HCT116 (cell line): ENCODE results near the gene ARF1.

Experiments
- CEBPB ChIP-seq: IDR thresholded peaks from 2 replicates; pipeline ENCODE4 v1.6.1; 2012; ENCODE audit warnings: low read depth
- ELF1 ChIP-seq: IDR thresholded peaks from 2 replicates; pipeline ENCODE4 v1.6.1; 2012; ENCODE audit warnings: low read depth, borderline replicate concordance
- EZH2 ChIP-seq: fragments of 200-600 bp; sonication (generic); IDR thresholded peaks from 2 replicates; pipeline ENCODE4 v1.6.1; 2017; ENCODE audit warnings: antibody characterized with exemption, mixed run types
- FOSL1 ChIP-seq: IDR thresholded peaks from 2 replicates; pipeline ENCODE4 v1.6.1; 2012; ENCODE audit warnings: low read depth
- POLR2A ChIP-seq: IDR thresholded peaks from 2 replicates; pipeline ENCODE4 v1.7.0; 2011; ENCODE audit warnings: borderline replicate concordance; ENCODE audit not compliant: insufficient read depth, insufficient read length; ENCODE audit errors: extremely low read depth
- POLR2AphosphoS5 ChIP-seq: IDR thresholded peaks from 2 replicates; pipeline ENCODE4 v1.6.1; 2011; ENCODE audit warnings: mild to moderate bottlenecking, low read depth, low read length, moderate library complexity
- RAD21 ChIP-seq: IDR thresholded peaks from 2 replicates; pipeline ENCODE4 v1.6.1; 2012; ENCODE audit warnings: low read depth, mild to moderate bottlenecking
- TF ChIP-seq, protein P1 (sequence below), 3 experiments: fragments of 200-600 bp in 1 of 3; sonication (generic) in 1 of 3; IDR thresholded peaks in 2 of 3; conservative IDR thresholded peaks in 1 of 3; 2 replicates each; pipeline ENCODE4 v1.5.1; 2012 to 2017; ENCODE audit warnings: low read depth in 2 of 3, low read length in 2 of 3, antibody characterized with exemption in 1 of 3, borderline replicate concordance in 1 of 3, control low read depth in 1 of 3, mild to moderate bottlenecking in 1 of 3, mixed read lengths in 1 of 3, mixed run types in 1 of 3, moderate library complexity in 1 of 3; ENCODE audit not compliant: insufficient read depth in 1 of 3
- TF ChIP-seq, protein P2 (sequence below): IDR thresholded peaks from 2 replicates; pipeline ENCODE4 v1.6.1; 2012
- TF ChIP-seq, protein P3 (sequence below): IDR thresholded peaks from 2 replicates; pipeline ENCODE4 v1.6.1; 2012; ENCODE audit warnings: low read depth
- TF ChIP-seq, protein P4 (sequence below): IDR thresholded peaks from 2 replicates; pipeline ENCODE4 v1.6.1; 2012
- TF ChIP-seq, protein P5 (sequence below): IDR thresholded peaks from 2 replicates; pipeline ENCODE4 v1.6.1; 2011; ENCODE audit warnings: mild to moderate bottlenecking, low read length, moderate library complexity; ENCODE audit not compliant: insufficient replicate concordance; ENCODE audit errors: extremely low read depth

DNA sequence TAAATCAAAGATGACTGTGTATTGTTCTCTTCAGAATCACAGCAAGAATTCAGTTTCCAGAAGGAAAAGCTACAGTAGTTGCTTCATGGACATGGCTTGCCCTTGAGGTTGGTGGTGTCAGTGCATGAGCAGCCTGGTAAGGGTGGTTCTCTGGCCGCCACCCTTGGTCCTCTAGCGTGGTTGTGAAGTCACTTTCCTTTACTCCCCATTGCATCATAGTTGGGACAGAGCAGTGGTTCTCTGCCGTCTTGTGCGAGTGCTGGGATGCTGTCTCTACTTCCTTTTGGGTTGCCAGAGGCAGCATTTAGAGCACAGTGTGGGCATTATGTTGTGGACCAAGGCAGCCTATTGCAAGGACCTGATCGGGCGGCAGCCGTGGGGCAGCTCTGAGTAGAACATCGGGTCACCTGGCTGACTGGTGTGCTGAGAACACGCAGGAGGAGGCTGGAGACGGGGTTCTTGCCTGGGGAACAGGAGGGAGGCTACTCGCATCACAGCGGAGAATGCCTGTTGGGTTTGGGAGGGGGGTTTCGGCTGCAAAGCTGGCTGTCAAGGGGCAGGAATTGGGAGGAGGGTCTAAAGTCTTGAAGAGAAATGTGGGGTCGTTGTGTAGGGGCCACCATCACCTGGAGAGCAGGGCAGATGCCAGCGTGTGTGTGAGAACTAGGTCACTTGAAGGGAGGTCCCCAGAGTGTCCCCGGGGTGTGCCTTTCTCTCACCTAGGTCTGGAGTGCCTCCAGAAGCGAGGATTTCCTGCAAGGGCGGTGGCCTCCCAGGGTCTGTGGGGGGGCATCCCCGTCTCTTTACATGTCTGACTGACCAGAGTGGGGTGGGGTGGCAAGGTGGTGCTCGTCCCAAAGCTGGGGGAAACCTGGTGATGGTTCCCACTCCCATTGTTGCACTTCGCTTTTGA is 6.3 kb downstream of the ARF1 start:
- TF ChIP-seq RAD21 (no peak), EZH2 (no peak), POLR2A (no peak), CEBPB (no peak; the same call in 1 of the 2 replicates), POLR2AphosphoS5 (0 out of 2 replicates have a peak, but pooled peaks have one; percentile 26), ELF1 (no peak), FOSL1 (no peak)
- TF ChIP-seq, protein P1, sequence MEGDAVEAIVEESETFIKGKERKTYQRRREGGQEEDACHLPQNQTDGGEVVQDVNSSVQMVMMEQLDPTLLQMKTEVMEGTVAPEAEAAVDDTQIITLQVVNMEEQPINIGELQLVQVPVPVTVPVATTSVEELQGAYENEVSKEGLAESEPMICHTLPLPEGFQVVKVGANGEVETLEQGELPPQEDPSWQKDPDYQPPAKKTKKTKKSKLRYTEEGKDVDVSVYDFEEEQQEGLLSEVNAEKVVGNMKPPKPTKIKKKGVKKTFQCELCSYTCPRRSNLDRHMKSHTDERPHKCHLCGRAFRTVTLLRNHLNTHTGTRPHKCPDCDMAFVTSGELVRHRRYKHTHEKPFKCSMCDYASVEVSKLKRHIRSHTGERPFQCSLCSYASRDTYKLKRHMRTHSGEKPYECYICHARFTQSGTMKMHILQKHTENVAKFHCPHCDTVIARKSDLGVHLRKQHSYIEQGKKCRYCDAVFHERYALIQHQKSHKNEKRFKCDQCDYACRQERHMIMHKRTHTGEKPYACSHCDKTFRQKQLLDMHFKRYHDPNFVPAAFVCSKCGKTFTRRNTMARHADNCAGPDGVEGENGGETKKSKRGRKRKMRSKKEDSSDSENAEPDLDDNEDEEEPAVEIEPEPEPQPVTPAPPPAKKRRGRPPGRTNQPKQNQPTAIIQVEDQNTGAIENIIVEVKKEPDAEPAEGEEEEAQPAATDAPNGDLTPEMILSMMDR (IDR thresholded peaks at IDR 0.05 in 2 of 3, conservative IDR thresholded peaks at IDR 0.05 in 1 of 3; ENCODE audit: borderline replicate concordance in 1 of 3, insufficient read depth in 1 of 3, low read depth in 2 of 3, low read length in 2 of 3), result no peak
- TF ChIP-seq, protein P2, sequence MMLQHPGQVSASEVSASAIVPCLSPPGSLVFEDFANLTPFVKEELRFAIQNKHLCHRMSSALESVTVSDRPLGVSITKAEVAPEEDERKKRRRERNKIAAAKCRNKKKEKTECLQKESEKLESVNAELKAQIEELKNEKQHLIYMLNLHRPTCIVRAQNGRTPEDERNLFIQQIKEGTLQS, result no peak
- TF ChIP-seq, protein P3, sequence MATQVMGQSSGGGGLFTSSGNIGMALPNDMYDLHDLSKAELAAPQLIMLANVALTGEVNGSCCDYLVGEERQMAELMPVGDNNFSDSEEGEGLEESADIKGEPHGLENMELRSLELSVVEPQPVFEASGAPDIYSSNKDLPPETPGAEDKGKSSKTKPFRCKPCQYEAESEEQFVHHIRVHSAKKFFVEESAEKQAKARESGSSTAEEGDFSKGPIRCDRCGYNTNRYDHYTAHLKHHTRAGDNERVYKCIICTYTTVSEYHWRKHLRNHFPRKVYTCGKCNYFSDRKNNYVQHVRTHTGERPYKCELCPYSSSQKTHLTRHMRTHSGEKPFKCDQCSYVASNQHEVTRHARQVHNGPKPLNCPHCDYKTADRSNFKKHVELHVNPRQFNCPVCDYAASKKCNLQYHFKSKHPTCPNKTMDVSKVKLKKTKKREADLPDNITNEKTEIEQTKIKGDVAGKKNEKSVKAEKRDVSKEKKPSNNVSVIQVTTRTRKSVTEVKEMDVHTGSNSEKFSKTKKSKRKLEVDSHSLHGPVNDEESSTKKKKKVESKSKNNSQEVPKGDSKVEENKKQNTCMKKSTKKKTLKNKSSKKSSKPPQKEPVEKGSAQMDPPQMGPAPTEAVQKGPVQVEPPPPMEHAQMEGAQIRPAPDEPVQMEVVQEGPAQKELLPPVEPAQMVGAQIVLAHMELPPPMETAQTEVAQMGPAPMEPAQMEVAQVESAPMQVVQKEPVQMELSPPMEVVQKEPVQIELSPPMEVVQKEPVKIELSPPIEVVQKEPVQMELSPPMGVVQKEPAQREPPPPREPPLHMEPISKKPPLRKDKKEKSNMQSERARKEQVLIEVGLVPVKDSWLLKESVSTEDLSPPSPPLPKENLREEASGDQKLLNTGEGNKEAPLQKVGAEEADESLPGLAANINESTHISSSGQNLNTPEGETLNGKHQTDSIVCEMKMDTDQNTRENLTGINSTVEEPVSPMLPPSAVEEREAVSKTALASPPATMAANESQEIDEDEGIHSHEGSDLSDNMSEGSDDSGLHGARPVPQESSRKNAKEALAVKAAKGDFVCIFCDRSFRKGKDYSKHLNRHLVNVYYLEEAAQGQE, result no peak
- TF ChIP-seq, protein P4, sequence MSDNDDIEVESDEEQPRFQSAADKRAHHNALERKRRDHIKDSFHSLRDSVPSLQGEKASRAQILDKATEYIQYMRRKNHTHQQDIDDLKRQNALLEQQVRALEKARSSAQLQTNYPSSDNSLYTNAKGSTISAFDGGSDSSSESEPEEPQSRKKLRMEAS, result no peak
- TF ChIP-seq, protein P5, sequence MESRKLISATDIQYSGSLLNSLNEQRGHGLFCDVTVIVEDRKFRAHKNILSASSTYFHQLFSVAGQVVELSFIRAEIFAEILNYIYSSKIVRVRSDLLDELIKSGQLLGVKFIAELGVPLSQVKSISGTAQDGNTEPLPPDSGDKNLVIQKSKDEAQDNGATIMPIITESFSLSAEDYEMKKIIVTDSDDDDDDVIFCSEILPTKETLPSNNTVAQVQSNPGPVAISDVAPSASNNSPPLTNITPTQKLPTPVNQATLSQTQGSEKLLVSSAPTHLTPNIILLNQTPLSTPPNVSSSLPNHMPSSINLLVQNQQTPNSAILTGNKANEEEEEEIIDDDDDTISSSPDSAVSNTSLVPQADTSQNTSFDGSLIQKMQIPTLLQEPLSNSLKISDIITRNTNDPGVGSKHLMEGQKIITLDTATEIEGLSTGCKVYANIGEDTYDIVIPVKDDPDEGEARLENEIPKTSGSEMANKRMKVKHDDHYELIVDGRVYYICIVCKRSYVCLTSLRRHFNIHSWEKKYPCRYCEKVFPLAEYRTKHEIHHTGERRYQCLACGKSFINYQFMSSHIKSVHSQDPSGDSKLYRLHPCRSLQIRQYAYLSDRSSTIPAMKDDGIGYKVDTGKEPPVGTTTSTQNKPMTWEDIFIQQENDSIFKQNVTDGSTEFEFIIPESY, result no peak
